Suprapubic skin (tissue), 4 donors: Measurements from ENCODE around the gene CASP4. TPM values are rescaled to one million over a fixed set of nuclear protein-coding genes. Genes with fewer than 3 reads are reported as not detected.

Experiments
- DNase-seq, 2 donors: peaks; one replicate each; pipeline ENCODE4 v3.0.0-alpha.2; 2019; ENCODE audit warnings: low spot score in 2 of 2
- H3K27ac ChIP-seq: fragments of 200-600 bp; sonication (generic); one replicate; pipeline ENCODE4 v1.5.1; 2019
- H3K27me3 ChIP-seq: fragments of 200-600 bp; sonication (generic); one replicate; pipeline ENCODE4 v1.5.1; 2019
- H3K36me3 ChIP-seq: fragments of 200-600 bp; sonication (generic); one replicate; pipeline ENCODE4 v1.5.1; 2019
- H3K4me1 ChIP-seq: fragments of 200-600 bp; sonication (generic); one replicate; pipeline ENCODE4 v1.5.1; 2019
- H3K4me3 ChIP-seq: fragments of 200-600 bp; sonication (generic); one replicate; pipeline ENCODE4 v1.5.1; 2019; ENCODE audit warnings: mild to moderate bottlenecking
- H3K9me3 ChIP-seq: fragments of 200-600 bp; sonication (generic); one replicate; pipeline ENCODE4 v1.5.1; 2019
- CTCF ChIP-seq, 2 donors: fragments of 200-600 bp in 1 of 2; fragments of 450-650 bp in 1 of 2; sonication (generic) in 1 of 2; IDR thresholded peaks; one replicate each; pipeline ENCODE4 v1.5.1; 2016 to 2019; ENCODE audit warnings: antibody characterized with exemption in 2 of 2, mild to moderate bottlenecking in 1 of 2, moderate library complexity in 1 of 2
- EP300 ChIP-seq: sonication (generic); formaldehyde crosslinking; IDR thresholded peaks from one replicate; pipeline ENCODE4 v1.6.1; 2017; ENCODE audit warnings: antibody characterized with exemption
- POLR2A ChIP-seq, 2 donors: fragments of 450-650 bp; IDR thresholded peaks; one replicate each; pipeline ENCODE4 v1.6.1; 2017; ENCODE audit warnings: antibody characterized with exemption in 2 of 2, mild to moderate bottlenecking in 2 of 2, moderate library complexity in 2 of 2
- POLR2AphosphoS5 ChIP-seq, 3 donors: sonication (generic); formaldehyde crosslinking; IDR thresholded peaks; one replicate each; pipeline ENCODE4 v1.6.1; 2017; ENCODE audit warnings: antibody characterized with exemption in 3 of 3
- WGBS: methylation state at CpG from one replicate; pipeline ENCODE4 v1.1.5; 2018; 5-methylcytosine and 5-hydroxymethylcytosine counted together
- total RNA-seq, 4 donors: library from RNA; depleted of rRNA; stranded (reverse); fragments of >200 nt; gene quantifications; one replicate each; pipeline ENCODE4 v1.1.0, GENCODE V29; 2016

CASP4 gene
- total RNA-seq, 4 donors from 2014 or later = 98.3 to 272 (median 129) TPM

GRCh38 chr11:104970756-104971155 lies 2.4 kb upstream of the CASP4 start:
- no peaks in the 10 kb centered on the region for H3K9me3 ChIP-seq
- no peak for DNase-seq
- H3K36me3 ChIP-seq = no peaks in the 10 kb centered on the region
- H3K27ac ChIP-seq = no peak overlapping the region
- H3K4me3 ChIP-seq = no peak overlapping the region
- peaks cover 28% of the 10 kb centered on the region for H3K4me1 ChIP-seq
- H3K27me3 ChIP-seq = no peaks in the 10 kb centered on the region
- TF ChIP-seq POLR2AphosphoS5 (IDR thresholded peaks at IDR 0.05) (no peak), POLR2A (IDR thresholded peaks at IDR 0.05) (no peak), CTCF (IDR thresholded peaks at IDR 0.05) (no peak)

- Histone ChIP-seq H3K27ac (peak overlapping the region; percentile 92), H3K4me1 (peaks cover 40% of the 10 kb centered on the region), H3K36me3 (no peaks in the 10 kb centered on the region), H3K9me3 (no peaks in the 10 kb centered on the region), H3K27me3 (no peaks in the 10 kb centered on the region), H3K4me3 (peak overlapping the region; percentile 65)
- DNase-seq = peak in 1 of 2 donors; percentile 68
- 59% methylated on average over 16 of the region's 16 CpGs for WGBS
- no peak for TF ChIP-seq POLR2AphosphoS5 (IDR thresholded peaks at IDR 0.05)
- TF ChIP-seq CTCF (IDR thresholded peaks at IDR 0.05) = no peak
- TF ChIP-seq EP300 = no peak
- TF ChIP-seq POLR2A (IDR thresholded peaks at IDR 0.05) = no peak
Measured at GRCh38 chr11:104968856-104969776, 742 bp upstream of the CASP4 start.

GRCh38 chr11:104967534-104968354 lies 630 bp downstream of the CASP4 start:
- TF ChIP-seq POLR2AphosphoS5 (IDR thresholded peaks at IDR 0.05) = no peak
- no peak for TF ChIP-seq POLR2A (IDR thresholded peaks at IDR 0.05)
- no peak for TF ChIP-seq EP300
- TF ChIP-seq CTCF (IDR thresholded peaks at IDR 0.05) = no peak
- Histone ChIP-seq H3K4me1 (peaks cover 40% of the 10 kb centered on the region), H3K4me3 (peak overlapping the region; percentile 65), H3K36me3 (no peaks in the 10 kb centered on the region), H3K9me3 (no peaks in the 10 kb centered on the region), H3K27ac (peak overlapping the region; percentile 92), H3K27me3 (no peaks in the 10 kb centered on the region)
- no peak for DNase-seq
- 2% methylated on average over 11 of the region's 11 CpGs for WGBS

GRCh38 chr11:104965735-104966134 lies 2.6 kb downstream of the CASP4 start:
- H3K27ac ChIP-seq = peak overlapping the region; percentile 12
- H3K4me3 ChIP-seq = peak overlapping the region; percentile 65
- 55% methylated on average over 5 of the region's 5 CpGs for WGBS
- no peaks in the 10 kb centered on the region for H3K9me3 ChIP-seq
- no peak for DNase-seq
- H3K36me3 ChIP-seq = peaks cover 7% of the 10 kb centered on the region
- H3K4me1 ChIP-seq = peaks cover 40% of the 10 kb centered on the region
- H3K27me3 ChIP-seq = no peaks in the 10 kb centered on the region
- no peak for TF ChIP-seq POLR2AphosphoS5 (IDR thresholded peaks at IDR 0.05)
- no peak for TF ChIP-seq EP300
- no peak for TF ChIP-seq POLR2A (IDR thresholded peaks at IDR 0.05)
- no peak for TF ChIP-seq CTCF (IDR thresholded peaks at IDR 0.05)

GRCh38 chr11:104964247-104964646 lies 4.1 kb downstream of the CASP4 start:
- no peak overlapping the region for H3K27ac ChIP-seq
- H3K36me3 ChIP-seq = peaks cover 7% of the 10 kb centered on the region
- WGBS = 79% methylated on average over 1 of the region's 1 CpG
- no peak overlapping the region for H3K4me3 ChIP-seq
- no peaks in the 10 kb centered on the region for H3K27me3 ChIP-seq
- TF ChIP-seq CTCF (IDR thresholded peaks at IDR 0.05) = no peak
- no peak for DNase-seq
- H3K4me1 ChIP-seq = peaks cover 36% of the 10 kb centered on the region
- no peaks in the 10 kb centered on the region for H3K9me3 ChIP-seq
